DOHH2 (cell line): ENCODE data around the gene CITED4.

ENCODE experiments used
- H3F3A ChIP-seq: fragments of 200-600 bp; sonication (generic), shearing (Covaris generic); 2 replicates; pipeline ENCODE4 v1.6.0; 2016; ENCODE audit warnings: antibody characterized with exemption, mild to moderate bottlenecking; ENCODE audit not compliant: control insufficient read depth, insufficient read depth
- H3K27ac ChIP-seq: fragments of 200-600 bp; sonication (generic); 2 replicates; pipeline ENCODE4 v1.5.1; 2014; ENCODE audit warnings: low read depth, mild to moderate bottlenecking, low read length, moderate library complexity
- H3K27me3 ChIP-seq: fragments of 200-600 bp; sonication (generic); 2 replicates; pipeline ENCODE4 v1.6.1; 2014; ENCODE audit warnings: mild to moderate bottlenecking, low read length, mixed read lengths; ENCODE audit not compliant: control insufficient read depth
- H3K36me3 ChIP-seq: fragments of 200-600 bp; sonication (generic); 2 replicates; pipeline ENCODE4 v1.6.1; 2014; ENCODE audit warnings: mild to moderate bottlenecking, low read length, moderate library complexity, mixed read lengths; ENCODE audit not compliant: control insufficient read depth
- H3K4me1 ChIP-seq: fragments of 200-600 bp; sonication (generic); 2 replicates; pipeline ENCODE4 v1.6.1; 2014; ENCODE audit warnings: mild to moderate bottlenecking, low read length, mixed read lengths; ENCODE audit not compliant: control insufficient read depth
- H3K4me2 ChIP-seq: fragments of 200-600 bp; sonication (generic); 2 replicates; pipeline ENCODE4 v1.6.0; 2014; ENCODE audit warnings: mild to moderate bottlenecking, low read length, moderate library complexity
- H3K4me3 ChIP-seq: fragments of 200-600 bp; sonication (generic); 2 replicates; pipeline ENCODE4 v1.5.1; 2014; ENCODE audit warnings: mild to moderate bottlenecking, low read length, mixed read lengths
- H3K79me2 ChIP-seq: fragments of 200-600 bp; sonication (generic); 2 replicates; pipeline ENCODE4 v1.6.1; 2014; ENCODE audit warnings: mild to moderate bottlenecking, low read length, mixed read lengths; ENCODE audit not compliant: control insufficient read depth
- H3K9me2 ChIP-seq: fragments of 200-600 bp; sonication (generic); replicated peaks from 2 replicates; pipeline ENCODE4 v1.6.1; 2014; ENCODE audit warnings: mild to moderate bottlenecking, low read length, mixed read lengths; ENCODE audit not compliant: control insufficient read depth
- H3K9me3 ChIP-seq: fragments of 200-600 bp; sonication (generic); 2 replicates; pipeline ENCODE4 v1.6.1; 2014; ENCODE audit warnings: antibody characterized with exemption, low read length, mixed read lengths; ENCODE audit not compliant: control insufficient read depth, insufficient read depth
- H4K20me1 ChIP-seq: fragments of 200-600 bp; sonication (generic); 2 replicates; pipeline ENCODE4 v1.6.0; 2014; ENCODE audit warnings: low read depth, mild to moderate bottlenecking, antibody characterized with exemption, low read length, moderate library complexity; ENCODE audit not compliant: control insufficient read depth, insufficient read depth
- EZH2phosphoT487 ChIP-seq: fragments of 200-600 bp; sonication (generic); IDR thresholded peaks from 2 replicates; pipeline ENCODE4 v1.6.1; 2017; ENCODE audit warnings: borderline replicate concordance, mild to moderate bottlenecking, antibody characterized with exemption, low read length, moderate library complexity, mixed read lengths
- TF ChIP-seq, protein P1 (sequence below): fragments of 200-600 bp; sonication (generic); IDR thresholded peaks from one replicate; pipeline ENCODE4 v1.5.1; 2014; ENCODE audit warnings: antibody characterized with exemption, mild to moderate bottlenecking, low read depth, low read length; ENCODE audit not compliant: poor library complexity, severe bottlenecking

CITED4 gene

DNA sequence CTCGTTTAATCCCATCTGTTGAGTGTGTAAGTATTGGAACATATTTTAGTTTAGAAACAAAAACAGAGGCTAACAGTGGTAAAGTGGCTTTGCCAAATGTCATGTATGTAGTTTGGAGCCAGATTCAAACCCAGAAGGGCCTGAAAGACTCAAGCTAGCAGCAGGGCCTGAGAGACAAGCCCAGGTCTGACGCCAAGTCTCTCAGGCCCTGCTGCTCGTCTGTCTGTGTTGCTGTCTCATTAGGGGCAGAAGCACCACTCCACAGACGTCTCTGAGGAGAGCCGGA lies 8.3 kb downstream of the CITED4 start:
- 0 out of 2 replicates have a peak, but pooled peaks cover 2% of the 10 kb centered on the region for H3K27me3 ChIP-seq
- H3K79me2 ChIP-seq, result no peaks in the 10 kb centered on the region

DNA sequence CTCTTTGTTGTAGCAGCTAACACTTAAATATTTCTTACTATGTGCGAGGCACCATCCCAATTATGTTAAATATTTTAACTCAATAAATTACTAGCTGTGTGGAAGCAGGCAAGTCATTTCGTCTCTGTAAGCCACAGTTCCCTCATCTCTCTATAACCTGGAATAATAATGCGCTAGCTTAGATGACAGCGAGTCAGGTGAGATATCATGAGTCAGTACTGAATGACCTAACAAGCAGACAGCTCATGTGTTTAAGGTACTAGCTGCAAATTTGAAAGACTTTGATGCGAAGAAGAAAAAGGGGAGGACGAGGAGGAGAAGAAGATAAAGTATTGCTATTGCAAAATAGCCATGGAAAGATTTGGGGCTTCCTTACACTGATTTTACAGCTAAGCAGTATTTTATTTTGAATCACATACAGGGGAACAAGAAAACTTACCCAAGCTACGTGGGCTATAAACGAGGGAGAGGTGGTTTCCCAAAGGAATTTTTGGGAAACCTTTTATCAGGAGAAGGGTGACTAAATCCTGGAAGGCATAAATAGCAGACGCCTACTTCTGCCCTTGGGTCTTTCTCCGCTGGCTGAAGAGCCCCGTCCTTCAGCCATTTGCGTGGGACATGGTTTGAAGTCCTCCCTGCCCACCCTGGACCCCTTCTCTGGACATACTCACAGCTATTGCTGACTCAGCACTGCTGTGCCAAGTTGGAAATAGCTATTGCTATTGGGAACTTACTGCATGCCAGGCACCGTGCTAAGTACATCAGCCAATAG lies 8.9 kb downstream of the CITED4 start:
- Histone ChIP-seq H3K9me2 (no peaks in the 10 kb centered on the region), H3K4me1 (peaks cover 4% of the 10 kb centered on the region; the same call in 1 of the 2 replicates), H3K9me3 (no peaks in the 10 kb centered on the region), H3K27me3 (no peaks in the 10 kb centered on the region), H3K4me3 (no peak overlapping the region), H3K27ac (no peak overlapping the region), H3K79me2 (no peaks in the 10 kb centered on the region), H3K4me2 (no peak overlapping the region), H3K36me3 (no peaks in the 10 kb centered on the region), H4K20me1 (no peaks in the 10 kb centered on the region), H3F3A (no peaks in the 10 kb centered on the region)
- TF ChIP-seq EZH2phosphoT487, result no peak
- TF ChIP-seq, protein P1, sequence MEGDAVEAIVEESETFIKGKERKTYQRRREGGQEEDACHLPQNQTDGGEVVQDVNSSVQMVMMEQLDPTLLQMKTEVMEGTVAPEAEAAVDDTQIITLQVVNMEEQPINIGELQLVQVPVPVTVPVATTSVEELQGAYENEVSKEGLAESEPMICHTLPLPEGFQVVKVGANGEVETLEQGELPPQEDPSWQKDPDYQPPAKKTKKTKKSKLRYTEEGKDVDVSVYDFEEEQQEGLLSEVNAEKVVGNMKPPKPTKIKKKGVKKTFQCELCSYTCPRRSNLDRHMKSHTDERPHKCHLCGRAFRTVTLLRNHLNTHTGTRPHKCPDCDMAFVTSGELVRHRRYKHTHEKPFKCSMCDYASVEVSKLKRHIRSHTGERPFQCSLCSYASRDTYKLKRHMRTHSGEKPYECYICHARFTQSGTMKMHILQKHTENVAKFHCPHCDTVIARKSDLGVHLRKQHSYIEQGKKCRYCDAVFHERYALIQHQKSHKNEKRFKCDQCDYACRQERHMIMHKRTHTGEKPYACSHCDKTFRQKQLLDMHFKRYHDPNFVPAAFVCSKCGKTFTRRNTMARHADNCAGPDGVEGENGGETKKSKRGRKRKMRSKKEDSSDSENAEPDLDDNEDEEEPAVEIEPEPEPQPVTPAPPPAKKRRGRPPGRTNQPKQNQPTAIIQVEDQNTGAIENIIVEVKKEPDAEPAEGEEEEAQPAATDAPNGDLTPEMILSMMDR, result no peak

More for the DNA sequence above, 8.3 kb downstream of the CITED4 start:
- no peaks in the 10 kb centered on the region for H3K9me2 ChIP-seq
- peaks cover 4% of the 10 kb centered on the region; the same call in 1 of the 2 replicates for H3K4me1 ChIP-seq
- no peak overlapping the region for H3K27ac ChIP-seq
- H3F3A ChIP-seq, result no peaks in the 10 kb centered on the region
- no peak overlapping the region for H3K4me3 ChIP-seq
- no peaks in the 10 kb centered on the region for H3K36me3 ChIP-seq
- no peaks in the 10 kb centered on the region for H4K20me1 ChIP-seq
- TF ChIP-seq, protein P1, result no peak
- no peak for TF ChIP-seq EZH2phosphoT487
- no peak overlapping the region for H3K4me2 ChIP-seq
- H3K9me3 ChIP-seq, result no peaks in the 10 kb centered on the region

DNA sequence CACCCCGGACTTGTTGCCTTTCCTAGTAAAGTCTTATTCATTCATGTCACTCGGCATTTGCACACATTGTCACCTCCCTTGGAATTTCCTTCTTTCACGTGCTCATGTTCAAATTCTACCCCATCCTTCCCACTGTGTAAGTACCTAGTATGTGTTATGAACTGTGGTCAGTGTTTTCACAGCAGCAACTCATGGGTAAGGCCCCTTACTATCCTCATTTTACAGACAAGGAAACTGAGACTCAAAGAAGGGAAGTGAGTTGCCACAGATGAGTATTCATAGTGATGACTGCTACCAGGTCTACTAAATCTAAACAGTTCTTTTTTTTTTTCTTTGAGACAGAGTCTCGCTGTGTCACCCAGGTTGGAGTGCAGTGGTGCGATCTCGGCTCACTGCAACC lies 10.5 kb downstream of the CITED4 start:
- H3K27me3 ChIP-seq, result peaks cover 3% of the 10 kb centered on the region; the same call in 1 of the 2 replicates

More for the DNA sequence above, 10.5 kb downstream of the CITED4 start:
- Histone ChIP-seq H3K4me1 (peaks cover 4% of the 10 kb centered on the region; the same call in 1 of the 2 replicates), H3F3A (no peaks in the 10 kb centered on the region), H4K20me1 (no peaks in the 10 kb centered on the region), H3K27ac (no peak overlapping the region), H3K9me2 (no peaks in the 10 kb centered on the region), H3K9me3 (no peaks in the 10 kb centered on the region), H3K36me3 (no peaks in the 10 kb centered on the region), H3K79me2 (no peaks in the 10 kb centered on the region), H3K4me3 (no peak overlapping the region), H3K4me2 (no peak overlapping the region)
- no peak for TF ChIP-seq EZH2phosphoT487
- TF ChIP-seq, protein P1, result no peak
